ENCODE data around the gene MRPL37.

MRPL37 gene

DNA sequence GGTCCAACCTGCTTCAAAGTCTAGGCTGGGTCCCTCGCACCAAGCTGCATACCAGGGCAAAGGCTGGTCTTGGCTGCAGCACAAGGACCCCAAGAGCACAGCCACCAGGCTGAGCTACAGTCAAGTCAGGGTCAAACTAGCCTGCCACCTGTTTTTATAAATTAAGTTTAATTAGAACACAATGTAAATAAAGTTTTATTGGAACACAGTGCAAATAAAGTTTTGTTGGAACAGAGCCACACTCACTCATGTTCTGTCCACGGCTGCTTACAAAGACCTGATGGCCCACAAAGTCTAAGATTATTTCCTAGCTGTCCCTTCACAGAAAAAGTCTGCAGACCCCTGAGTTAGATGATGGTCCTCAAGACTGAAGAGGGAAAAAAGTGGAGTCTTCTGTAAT lies 66.2 kb downstream of the MRPL37 start:
- no peak for DNase-seq

DNA sequence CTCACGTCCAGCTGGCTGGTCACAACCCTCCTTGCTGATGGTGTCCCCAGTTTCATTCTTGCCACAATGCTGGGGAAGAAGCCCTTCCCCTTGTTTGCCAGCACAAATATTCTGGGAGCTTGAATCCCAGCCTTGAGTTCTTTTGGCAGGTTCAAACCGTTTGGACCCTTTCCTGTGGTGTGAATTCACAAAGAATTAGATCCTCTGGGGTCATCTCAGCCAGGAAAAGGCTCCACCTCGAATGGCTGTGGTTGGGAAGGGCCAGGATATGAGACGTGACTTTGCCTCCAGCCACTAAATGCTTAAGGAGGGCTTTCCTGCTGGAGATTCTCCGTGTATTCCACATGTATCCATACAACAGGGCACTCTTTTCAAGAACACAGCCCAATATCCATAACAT lies 66.9 kb downstream of the MRPL37 start:
- DNase-seq = no peak
